HG02943 (cell line): ENCODE data around the gene GPC6.
"Not testable (repeated sequence)": the region's sequence is repeated elsewhere in the genome, so short reads cannot be mapped to it uniquely, and the experiment has no call there.

Source experiments
- ATAC-seq: cut with Tn5 transposase; IDR thresholded peaks from one replicate; pipeline ENCODE4 v1.9.1; 2021; ENCODE audit warnings: mild to moderate bottlenecking, low read depth, moderate library complexity; ENCODE audit not compliant: unreplicated experiment

The GPC6 gene

DNA sequence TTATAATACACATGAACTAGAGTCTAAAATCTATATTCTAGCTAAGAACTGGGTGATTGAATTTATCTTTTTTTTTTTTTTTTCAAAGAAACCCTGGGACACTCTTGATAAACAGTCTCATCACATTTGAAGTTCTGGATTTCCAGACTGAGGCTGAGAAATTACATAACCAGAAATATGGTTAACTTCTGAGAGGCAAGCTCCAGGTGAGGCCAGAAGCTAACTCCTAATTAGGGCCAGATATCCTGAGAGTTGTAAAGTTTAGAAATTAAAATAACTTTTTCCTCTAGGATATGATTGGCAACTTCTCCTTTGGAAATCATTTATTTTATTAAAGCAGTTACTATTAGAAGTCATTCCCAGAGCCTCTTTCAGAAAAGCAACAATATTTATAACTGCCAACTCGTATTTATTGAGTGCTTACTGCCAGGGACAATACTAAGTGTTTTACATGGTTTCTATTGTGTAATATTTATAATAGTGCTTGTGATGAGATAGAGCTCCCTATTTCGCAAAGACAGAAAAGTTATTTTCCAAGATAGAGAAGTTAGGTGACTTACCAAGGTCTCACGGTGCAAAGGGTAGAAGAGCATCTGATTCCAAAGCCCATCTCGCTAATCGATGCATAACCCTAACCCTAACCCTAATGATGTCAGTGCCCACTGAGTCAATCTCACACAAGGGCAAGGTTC, 1065.2 kb downstream of the GPC6 start:
- ATAC-seq: no peak

DNA sequence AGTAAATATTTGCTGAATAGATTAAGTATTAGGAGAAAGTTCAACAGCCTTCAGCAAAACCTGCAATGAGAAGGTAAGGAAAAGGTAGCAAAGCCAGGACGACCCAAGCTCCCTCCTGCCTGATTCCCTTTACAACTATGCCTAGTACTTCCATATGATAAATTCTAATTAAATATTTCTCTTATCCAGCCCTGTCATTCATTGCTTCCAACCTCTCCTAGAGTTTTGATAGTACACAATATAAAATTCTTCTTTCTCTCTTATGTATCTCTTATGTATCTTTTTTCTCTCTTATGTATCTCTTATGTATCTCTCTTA, 1065.7 kb downstream of the GPC6 start:
- no peak for ATAC-seq

DNA sequence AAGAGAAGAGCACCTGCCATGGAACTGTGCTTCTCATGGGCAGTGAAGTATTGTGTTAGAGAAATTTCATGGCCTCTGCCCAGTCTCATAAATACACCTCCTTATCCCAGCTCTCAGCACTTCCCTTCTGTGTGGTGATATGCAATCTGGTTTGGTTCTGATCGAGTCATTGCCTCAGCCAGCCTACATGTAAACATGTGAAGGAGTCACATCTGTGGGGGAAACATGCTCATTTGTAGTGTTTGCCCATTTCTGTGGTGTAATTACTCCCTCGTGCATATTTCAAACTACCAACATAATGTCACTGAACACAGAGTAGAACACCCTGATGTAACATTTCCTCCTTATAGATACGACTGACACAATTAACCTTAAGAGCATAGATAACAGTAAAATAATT, 1069.9 kb downstream of the GPC6 start:
- no peak for ATAC-seq

DNA sequence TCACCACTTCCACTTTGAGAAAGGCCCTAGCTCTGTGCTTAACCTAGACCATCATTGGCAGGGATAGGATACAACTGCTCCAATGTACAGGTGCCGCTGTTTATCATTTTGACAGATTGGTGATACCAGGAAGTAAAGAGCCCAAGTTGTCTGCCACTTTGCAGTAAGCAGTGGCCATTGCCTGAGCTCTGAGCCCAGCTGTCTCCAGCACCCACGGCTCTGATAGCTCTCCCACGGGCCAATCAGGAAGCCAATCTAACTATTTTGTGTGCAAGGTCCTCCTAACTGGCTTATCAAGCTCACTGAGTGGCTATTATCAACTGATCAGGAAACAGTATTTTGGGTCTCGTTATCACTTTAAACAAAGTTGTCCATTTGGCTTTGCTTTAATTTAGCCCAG, 1071.7 kb downstream of the GPC6 start:
- ATAC-seq: no peak

DNA sequence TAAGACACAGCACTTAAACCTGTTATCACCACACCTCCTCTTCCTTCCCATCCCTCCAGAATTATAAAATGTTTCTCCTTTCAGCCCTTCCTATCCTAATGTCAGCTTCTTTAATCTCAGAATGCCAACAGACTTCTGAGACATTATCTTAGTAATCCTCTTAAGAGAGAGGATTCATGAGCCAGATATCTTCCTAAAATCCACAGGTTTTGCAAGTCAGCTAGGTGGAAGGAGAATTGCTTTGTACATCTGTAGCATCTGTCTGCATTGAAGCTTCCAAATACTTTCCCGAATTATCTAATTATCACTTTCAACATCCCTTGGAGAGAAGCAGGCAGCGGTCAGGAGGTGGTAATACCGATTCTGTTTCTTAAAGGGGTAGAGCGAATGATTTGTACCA, 1073.8 kb downstream of the GPC6 start:
- ATAC-seq: no peak

DNA sequence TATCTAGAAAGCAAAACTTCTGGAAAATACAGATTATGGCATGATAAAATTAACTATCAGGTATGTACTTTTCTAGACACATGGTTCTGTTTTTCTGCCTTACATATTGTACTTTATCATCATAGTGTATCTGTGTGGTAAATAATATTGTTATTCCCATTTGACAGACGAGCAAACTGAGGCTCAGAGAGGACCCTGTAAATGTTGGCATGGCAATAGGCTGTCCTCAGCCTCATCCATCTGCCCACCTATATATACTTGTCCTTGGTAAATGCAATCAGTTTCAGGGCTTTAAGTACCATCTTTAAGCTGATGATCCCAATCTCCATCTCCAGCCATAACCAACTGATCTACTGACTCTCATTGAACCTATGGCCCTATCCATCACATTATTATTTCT, 1074.9 kb downstream of the GPC6 start:
- no peak for ATAC-seq

DNA sequence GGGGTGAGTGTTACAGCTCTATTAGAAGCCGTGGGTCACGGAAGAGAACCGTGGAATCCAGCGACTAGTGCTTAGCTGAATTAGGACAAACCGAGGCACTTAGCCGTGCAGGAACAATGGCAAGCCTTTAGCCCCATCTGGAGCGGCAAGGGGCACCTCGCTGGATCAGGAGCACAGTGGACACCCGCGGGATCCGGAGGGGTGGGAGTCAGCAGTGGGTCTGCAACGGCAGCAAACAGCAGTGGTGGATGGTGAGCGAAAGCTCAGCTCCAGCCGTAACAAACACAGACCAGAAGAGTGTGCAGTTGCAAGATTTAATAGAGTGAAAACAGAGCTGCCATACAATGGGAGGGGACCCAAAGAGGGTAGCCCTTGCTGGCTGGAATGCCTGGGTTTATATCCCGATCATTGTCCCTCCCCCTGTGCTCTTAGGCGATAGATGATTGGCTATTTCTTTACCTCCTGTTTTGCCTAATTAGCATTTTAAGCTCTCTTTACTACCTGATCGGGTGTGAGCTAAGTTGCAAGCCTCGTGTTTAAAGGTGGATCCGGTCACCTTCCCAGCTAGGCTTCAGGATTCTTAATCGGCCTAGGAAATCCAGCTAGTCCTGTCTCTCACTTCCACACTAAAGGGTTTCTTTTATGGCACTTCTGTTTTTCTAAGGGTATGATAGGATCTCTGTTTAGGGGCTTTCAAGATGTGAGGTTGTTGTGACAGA, 1076.4 kb downstream of the GPC6 start:
- not testable (repeated sequence) for ATAC-seq

DNA sequence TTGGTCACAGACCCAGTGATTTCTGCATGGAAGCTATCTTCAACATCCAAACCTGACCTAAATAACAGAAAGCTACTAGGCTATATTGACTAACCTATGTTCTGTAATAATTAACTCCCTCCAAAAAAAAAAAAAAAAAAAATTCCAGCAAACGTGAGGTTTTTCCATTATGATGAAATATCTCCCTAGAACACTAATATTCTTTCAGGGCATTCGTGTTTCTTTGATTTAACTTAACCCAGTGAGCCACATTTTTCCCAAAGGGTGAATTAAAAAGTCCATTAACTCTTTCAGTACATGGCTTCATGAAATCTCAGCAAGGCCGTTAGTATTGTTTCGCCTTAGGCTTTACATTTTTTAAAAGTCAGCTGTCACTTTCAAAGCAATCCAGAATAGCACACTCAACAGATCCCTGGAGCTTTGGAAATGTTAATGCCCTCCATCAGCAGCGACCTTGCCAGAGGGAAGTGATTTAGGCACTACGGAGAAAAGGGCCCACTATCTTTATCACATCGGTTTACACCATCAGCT, 1077.1 kb downstream of the GPC6 start:
- no peak for ATAC-seq

DNA sequence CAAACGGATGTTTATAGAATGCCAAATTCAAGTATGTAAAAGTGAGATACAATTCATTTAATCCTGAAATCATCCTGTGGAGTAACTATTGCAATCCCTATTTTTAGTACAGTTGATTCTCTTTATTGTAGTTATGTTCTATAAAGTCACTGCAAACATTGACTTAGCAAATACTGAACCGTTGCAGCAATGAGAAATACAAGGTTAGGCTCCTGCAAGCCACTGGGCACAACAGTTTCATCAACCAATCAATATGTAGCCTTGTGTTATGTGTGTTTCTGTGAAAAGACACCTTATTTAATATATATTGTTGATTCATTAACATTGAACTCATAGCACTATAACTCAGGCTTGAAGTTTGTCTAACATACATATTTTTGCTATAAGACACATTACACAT, 1078.4 kb downstream of the GPC6 start:
- ATAC-seq: no peak

DNA sequence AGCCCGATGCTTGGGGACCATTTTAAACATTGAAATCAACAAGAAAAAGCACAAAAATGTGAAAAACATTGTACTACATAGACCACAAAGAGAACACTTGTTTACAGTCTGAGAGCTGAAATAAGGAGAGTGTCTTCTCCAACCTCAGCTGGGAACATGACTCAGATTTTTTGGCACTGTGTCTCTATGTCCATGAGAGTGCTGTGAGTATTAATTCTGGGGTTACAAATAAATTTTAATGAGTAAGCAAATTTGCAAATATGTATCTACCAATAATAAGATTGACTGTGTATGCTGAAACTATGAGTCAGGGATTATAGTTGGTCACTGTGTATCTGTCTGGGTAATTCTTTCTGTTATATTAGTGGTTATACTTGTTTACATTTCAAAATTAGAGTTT, 1078.9 kb downstream of the GPC6 start:
- ATAC-seq: no peak

DNA sequence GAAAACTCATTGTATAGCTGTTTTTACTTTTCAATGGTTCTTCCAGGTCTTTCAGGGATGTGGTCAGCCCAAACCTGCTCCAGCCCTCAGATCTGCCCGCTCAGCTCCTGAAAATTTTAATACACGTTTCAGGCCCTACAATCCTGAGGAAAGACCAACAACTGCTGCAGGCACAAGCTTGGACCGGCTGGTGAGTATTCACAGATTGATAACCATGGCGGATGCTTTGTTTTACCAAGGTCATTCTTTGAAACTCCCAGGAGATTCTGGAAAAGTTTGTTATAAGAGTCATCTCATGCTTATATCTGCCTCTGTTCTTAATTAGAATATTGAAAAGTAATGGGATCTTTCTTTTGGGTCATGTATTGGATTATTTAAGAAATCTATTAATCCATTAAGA, 1079.3 kb downstream of the GPC6 start:
- no peak for ATAC-seq

DNA sequence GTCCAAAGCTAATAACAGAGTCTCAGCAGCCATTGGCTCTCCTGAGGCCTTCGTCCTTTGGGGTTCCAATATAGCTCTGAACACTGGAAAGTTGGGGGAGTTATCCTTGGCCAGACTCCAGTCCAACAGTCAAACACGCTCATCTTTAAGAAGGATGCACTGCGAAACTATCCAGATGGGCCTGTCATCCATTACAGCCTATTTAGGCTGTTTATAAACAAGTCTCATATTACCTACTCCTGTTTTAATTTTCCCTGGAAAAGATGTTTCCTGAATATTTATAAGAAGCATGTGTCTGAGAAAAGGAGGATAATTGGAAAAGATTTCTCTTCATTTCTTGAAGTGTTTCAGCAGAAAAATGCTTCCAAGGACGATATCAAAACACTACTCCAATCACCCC, 1082.2 kb downstream of the GPC6 start:
- ATAC-seq: no peak

DNA sequence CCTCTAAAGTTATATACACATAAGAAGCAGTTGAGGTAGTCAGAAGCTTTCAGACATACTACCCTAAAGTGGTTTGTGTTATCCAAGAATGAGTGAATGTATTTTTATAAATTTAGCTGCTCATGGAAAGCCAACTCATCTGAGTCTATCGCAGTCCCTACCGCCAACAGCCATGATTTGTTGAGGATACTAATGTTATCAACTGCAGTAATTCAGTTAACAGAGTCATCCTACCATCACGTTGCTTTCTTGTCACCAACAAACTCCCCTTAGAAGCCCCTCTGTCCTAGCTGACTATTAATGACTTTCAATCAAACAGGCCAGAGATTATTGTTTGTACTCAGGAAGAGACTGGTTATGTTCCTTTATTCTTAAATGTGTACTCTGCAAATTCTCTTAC, 1083.0 kb downstream of the GPC6 start:
- ATAC-seq: no peak

DNA sequence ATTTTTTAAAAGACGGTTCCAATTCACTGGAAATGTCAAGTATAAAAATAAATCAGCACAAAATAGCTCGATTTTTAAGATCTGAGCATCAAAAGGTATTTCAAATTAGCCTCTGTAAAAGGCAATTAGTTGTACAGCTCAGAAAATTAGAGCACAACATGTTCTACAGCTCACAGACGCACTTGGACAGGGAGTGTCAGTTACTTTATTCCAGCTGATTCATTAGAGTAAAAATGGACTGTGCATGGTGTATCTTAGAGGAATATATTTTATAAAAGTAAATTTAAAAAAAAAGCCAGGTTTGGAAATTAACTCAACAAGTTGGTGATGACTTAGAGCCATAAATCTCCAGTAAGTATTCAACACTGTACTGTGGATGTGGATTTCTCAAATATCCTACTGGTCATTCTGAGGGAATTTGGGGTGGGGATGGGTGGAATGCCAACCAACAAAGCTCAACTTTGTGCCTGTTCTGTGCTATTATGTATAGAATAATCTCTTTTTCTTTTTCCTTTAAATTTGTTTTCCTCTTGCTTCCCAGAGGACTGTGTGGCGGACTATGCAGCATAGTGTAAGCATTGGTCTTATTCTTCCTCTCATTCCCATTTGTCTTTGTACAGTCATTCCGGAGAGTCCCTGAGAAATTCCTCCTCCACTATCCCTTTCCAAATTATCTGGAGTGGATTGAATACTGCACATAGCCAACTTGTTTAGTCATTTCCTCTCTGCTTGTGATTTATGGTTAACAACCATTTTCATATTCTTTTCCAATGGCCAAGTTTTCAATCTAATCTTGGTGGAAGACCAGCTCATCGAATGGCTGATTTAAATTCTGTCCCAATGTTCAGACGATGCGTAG, 1083.6 kb downstream of the GPC6 start:
- ATAC-seq: no peak

DNA sequence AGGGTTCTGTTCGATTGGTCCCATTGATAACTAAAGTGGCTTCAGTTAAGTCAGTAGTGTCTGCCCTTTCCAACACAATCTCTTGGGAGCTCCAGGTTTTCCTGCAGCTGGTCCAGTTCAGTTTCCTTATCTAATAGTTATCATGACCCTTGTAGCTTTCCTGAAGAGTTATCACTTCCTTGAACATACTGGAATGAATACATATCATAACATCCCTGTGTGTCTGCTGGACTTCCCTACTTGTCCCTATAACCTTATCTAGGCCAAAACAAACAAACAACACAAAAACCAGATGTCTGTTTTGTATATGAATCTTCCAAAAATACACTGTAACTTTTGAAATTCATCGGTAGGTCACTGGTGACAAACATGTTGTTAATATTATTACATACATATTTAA, 1085.3 kb downstream of the GPC6 start:
- ATAC-seq: no peak

DNA sequence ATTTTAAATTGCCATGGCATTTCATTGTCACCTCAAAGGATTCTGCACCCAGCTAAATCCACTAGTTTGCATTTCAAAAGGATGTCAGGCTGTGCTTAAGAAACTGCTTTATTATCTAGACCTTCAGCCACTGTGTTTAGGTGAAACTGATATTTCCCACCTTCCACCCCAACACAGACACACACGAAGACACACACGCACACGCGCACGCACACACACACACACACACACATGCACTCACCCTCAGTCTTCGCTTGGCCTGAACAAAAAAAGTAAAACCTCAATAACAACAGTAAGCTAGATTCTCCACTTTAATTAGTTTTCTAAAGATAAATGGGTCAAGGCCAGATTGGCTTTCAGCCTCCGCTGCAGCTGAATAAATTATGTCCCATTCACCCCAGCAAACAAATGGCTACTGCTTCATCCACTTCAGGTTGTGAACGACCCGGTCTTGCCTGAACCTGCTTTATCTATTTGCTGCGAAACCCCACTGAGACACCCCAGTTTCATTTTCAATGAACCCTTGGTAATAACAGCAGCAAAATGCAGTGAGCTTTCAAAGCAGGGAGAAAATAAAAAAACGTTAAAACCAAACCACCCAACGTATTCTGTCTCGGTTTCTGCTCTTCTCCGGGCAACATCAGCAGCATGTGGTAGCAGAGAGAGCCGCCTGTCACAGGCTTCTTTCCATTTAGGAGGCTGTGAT, 1086.1 kb downstream of the GPC6 start:
- no peak for ATAC-seq

DNA sequence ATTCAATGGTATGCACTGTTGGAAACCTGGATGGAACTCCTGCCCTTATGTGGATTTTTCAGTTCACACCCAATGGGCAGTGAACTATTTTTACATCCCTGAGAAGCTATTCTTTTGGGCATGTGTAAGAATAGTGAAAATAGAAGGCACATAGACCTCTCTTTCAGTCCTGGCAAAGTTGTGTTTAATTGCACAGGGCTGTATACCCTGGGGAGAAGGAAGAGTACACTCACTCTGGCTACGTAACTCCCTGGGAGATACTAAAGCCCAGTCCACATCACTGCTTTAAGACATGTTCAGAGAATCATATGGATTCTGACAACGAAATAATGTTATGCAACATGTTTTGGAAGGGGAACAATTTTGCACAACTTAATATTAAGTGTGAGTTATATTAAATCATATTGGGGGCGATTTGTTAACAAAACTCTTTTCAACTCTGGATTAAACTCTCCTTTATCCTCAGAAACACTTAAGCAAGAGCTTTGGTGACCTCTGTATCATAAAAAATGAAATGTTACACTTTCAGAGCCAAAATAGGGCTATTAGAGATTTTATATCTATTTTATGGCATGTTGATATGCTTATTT, 1086.8 kb downstream of the GPC6 start:
- ATAC-seq: no peak

DNA sequence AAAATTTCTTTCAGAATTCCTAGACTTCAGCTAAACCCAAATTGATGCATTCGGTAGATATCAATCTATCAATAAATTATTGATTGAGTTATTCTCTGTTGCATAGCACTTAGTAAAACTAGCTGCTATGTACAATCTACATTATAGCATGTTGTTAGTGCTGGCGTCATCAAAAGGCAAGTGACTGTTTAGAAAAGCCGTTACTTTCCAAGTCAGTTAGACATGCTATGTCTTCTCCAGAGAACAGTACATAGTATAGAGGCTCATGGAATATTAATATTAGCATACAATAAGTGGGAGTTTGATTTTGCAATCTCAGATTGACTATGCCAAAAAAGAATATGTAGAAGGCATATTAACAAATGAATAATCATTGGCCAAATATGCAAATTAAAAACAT, 1087.3 kb downstream of the GPC6 start:
- ATAC-seq: no peak

DNA sequence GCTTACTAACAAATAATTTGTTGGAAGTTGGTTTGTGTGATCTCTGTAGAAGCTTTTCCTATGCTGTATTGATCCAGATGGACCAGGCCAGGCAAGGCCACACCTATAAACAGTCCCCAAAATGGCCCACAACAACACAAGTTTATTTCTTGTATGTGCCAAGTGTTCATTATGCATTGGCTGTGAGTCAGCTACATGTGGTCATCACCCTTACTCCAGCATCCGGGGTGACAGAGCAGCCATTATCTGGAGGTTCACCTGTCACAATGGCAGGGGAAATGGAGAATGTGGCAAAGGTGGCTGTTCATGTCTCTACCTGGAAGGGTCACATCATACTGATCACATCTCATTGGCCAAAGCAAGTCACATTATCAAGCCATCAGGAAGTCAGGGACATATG, 1088.6 kb downstream of the GPC6 start:
- ATAC-seq: no peak

DNA sequence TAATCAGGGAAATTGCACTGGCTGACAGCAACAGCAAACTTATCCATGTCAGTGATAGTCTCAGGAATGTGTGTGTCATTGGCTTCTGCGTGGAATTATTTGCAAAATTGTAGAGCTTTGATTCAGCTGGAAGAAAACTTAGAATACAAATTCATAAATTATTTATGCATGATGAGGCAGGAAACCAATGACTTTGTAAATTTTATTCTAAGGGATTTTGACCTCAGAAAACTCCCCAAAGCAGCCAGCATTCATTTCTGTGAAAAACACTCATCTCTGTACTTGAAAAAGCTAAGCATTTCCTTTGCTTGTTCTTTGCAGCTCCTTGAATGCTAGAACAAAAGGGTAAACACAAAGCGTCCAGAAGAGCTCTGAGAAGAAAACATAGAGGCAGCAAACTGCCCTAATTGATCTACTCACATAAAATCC, 1090.5 kb downstream of the GPC6 start:
- no peak for ATAC-seq
